ENCODE results near the gene BORCS8.

BORCS8 gene

GRCh38 chr19:19234220-19234816 lies 42.4 kb upstream of the BORCS8 start:
- TF ChIP-seq, protein P1, sequence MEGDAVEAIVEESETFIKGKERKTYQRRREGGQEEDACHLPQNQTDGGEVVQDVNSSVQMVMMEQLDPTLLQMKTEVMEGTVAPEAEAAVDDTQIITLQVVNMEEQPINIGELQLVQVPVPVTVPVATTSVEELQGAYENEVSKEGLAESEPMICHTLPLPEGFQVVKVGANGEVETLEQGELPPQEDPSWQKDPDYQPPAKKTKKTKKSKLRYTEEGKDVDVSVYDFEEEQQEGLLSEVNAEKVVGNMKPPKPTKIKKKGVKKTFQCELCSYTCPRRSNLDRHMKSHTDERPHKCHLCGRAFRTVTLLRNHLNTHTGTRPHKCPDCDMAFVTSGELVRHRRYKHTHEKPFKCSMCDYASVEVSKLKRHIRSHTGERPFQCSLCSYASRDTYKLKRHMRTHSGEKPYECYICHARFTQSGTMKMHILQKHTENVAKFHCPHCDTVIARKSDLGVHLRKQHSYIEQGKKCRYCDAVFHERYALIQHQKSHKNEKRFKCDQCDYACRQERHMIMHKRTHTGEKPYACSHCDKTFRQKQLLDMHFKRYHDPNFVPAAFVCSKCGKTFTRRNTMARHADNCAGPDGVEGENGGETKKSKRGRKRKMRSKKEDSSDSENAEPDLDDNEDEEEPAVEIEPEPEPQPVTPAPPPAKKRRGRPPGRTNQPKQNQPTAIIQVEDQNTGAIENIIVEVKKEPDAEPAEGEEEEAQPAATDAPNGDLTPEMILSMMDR (IDR thresholded peaks at IDR 0.05; ENCODE audit: low read depth, low read length, missing control alignments) = no peak
- H3K27me3 ChIP-seq (replicated peaks) = no peaks in the 10 kb centered on the region
- H3K27ac ChIP-seq = no peak overlapping the region
- H3K4me3 ChIP-seq (ENCODE audit: low read depth, low read length) = no peak overlapping the region
- no peaks in the 10 kb centered on the region for H3K36me3 ChIP-seq (replicated peaks)
- in situ Hi-C loops (cut with HindIII; ENCODE audit: low pct_ligation_motif_present, low sequenced_read_pairs) = no loop called here
- no peak for DNase-seq

- Histone ChIP-seq H3K36me3 (replicated peaks) (no peaks in the 10 kb centered on the region), H3K4me3 (ENCODE audit: low read depth, low read length) (no peak overlapping the region), H3K27ac (no peak overlapping the region), H3K27me3 (replicated peaks) (no peaks in the 10 kb centered on the region)
- in situ Hi-C loops (cut with HindIII; ENCODE audit: low pct_ligation_motif_present, low sequenced_read_pairs) = no loop called here
- no peak for DNase-seq
- TF ChIP-seq, protein P1 (IDR thresholded peaks at IDR 0.05; ENCODE audit: low read depth, low read length, missing control alignments) = no peak
Observed at GRCh38 chr19:19232261-19232721, 40.3 kb upstream of the BORCS8 start.

- H3K4me3 ChIP-seq (ENCODE audit: low read depth, low read length) = no peak overlapping the region
- H3K27ac ChIP-seq = no peak overlapping the region
- DNase-seq = no peak
- H3K27me3 ChIP-seq (replicated peaks) = no peaks in the 10 kb centered on the region
- in situ Hi-C loops (cut with HindIII; ENCODE audit: low pct_ligation_motif_present, low sequenced_read_pairs) = no loop called here
- TF ChIP-seq, protein P1 (IDR thresholded peaks at IDR 0.05; ENCODE audit: low read depth, low read length, missing control alignments) = no peak
- no peaks in the 10 kb centered on the region for H3K36me3 ChIP-seq (replicated peaks)
Observed at GRCh38 chr19:19230999-19231398, 39.0 kb upstream of the BORCS8 start.

- no peak overlapping the region for H3K4me3 ChIP-seq (ENCODE audit: low read depth, low read length)
- peaks cover under 1% of the 10 kb centered on the region for H3K27me3 ChIP-seq (replicated peaks)
- H3K36me3 ChIP-seq (replicated peaks) = no peaks in the 10 kb centered on the region
- H3K27ac ChIP-seq = no peak overlapping the region
- TF ChIP-seq, protein P1 (IDR thresholded peaks at IDR 0.05; ENCODE audit: low read depth, low read length, missing control alignments) = no peak
- in situ Hi-C loops (cut with HindIII; ENCODE audit: low pct_ligation_motif_present, low sequenced_read_pairs) = no loop called here
- DNase-seq = no peak
Observed at GRCh38 chr19:19229701-19230100, 37.7 kb upstream of the BORCS8 start.

GRCh38 chr19:19227217-19227616 lies 35.3 kb upstream of the BORCS8 start:
- H3K36me3 ChIP-seq (replicated peaks) = no peaks in the 10 kb centered on the region
- TF ChIP-seq, protein P1 (IDR thresholded peaks at IDR 0.05; ENCODE audit: low read depth, low read length, missing control alignments) = no peak
- H3K27ac ChIP-seq = no peak overlapping the region
- H3K27me3 ChIP-seq (replicated peaks) = peaks cover 5% of the 10 kb centered on the region
- no peak for DNase-seq
- no peak overlapping the region for H3K4me3 ChIP-seq (ENCODE audit: low read depth, low read length)
- in situ Hi-C loops (cut with HindIII; ENCODE audit: low pct_ligation_motif_present, low sequenced_read_pairs) = no loop called here

- Histone ChIP-seq H3K4me3 (ENCODE audit: low read depth, low read length) (no peak overlapping the region), H3K36me3 (replicated peaks) (no peaks in the 10 kb centered on the region), H3K27me3 (replicated peaks) (peaks cover 5% of the 10 kb centered on the region), H3K27ac (no peak overlapping the region)
- in situ Hi-C loops (cut with HindIII; ENCODE audit: low pct_ligation_motif_present, low sequenced_read_pairs) = no loop called here
- no peak for DNase-seq
- TF ChIP-seq, protein P1 (IDR thresholded peaks at IDR 0.05; ENCODE audit: low read depth, low read length, missing control alignments) = no peak
Observed at GRCh38 chr19:19226663-19227062, 34.7 kb upstream of the BORCS8 start.

Measured in brain microvascular endothelial cell (primary cell).